Stimulated activated CD4-positive, alpha-beta T cell treated with anti-CD3 and anti-CD28 coated beads, Interleukin-4, amount 100 ng/mL, for 4 hours (primary cell): ENCODE results near the gene TCTN3.
"Not testable (repeated sequence)": the region's sequence is repeated elsewhere in the genome, so short reads cannot be mapped to it uniquely, and the experiment has no call there.

Source experiments
- DNase-seq, 2 experiments: peaks; one replicate each; pipeline ENCODE4 v3.0.0-alpha.2; 2020

The TCTN3 gene

DNA sequence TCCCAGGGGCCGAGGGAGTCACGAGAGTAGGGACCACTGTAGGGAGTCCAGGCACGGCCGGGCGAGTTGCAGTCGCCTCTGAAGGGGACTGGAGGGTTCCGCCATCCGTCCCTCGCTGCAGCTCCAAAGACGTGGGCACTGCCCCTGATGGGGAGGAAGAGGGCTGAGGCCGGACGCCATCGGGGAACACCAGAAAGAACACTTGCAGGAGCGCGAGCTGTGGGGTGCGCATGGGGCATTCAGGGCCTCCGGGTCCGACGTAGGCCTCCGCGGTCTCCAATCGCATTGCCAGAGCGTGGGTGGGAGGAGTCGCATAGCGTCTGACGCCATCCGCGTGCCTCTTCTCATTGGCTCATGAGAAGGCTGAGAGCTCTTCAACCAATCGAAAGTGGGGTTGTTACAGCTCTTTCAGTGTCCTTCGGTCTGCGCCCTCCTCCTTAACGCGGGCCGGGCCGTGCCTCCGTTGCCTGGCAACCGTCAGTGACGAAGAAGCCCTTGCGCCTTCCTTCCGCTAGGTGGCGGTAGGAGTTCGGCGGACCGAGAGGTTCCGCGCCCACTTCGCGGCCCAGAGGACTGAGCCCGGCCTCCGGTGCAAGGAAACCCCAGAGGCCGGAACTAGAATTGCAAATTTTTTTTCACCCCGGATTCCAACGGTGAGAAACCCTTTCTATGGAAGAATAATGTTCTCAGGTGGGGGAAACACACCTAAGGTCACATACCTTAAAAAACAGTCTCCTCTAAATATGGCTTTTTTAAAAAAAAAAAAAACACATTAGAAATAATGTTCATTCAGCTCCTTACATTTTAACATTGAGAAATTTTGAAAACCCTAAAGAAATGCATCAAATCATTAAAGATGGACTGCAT lies at the start of gene TCTN3:
TCTN3 (minus strand) TSS at position 260 of the 867 bp plus-strand sequence; CDS start at position 232, 28 bp downstream.
- peak; percentile 89 to 98 for DNase-seq

DNA sequence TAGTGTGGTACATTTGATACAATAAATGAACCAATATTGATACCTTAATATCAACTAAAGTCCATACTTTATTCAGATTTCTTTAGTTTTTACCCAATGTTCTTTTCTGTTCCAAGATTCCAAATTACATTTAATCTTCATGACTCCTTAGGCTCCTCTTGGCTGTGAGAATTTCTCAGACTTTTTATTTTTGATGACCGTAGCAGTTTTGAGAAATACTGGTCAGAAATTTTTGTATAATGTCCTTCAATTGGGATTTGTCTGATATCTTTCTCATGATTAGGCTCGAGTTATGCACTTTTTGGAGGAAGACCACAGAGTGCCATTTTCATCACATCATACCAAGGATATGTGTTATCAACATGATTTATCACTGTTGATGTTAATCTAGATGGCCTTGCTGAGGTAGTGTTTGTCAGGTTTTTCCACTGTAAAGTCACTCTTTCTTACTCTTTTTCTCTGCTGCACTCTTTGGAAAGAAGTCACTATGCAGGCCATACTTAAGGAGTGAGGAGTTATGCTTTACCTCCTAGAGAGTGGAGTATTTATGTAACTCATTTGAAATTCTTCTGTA lies 49.3 kb upstream of the TCTN3 start:
- no peak for DNase-seq

DNA sequence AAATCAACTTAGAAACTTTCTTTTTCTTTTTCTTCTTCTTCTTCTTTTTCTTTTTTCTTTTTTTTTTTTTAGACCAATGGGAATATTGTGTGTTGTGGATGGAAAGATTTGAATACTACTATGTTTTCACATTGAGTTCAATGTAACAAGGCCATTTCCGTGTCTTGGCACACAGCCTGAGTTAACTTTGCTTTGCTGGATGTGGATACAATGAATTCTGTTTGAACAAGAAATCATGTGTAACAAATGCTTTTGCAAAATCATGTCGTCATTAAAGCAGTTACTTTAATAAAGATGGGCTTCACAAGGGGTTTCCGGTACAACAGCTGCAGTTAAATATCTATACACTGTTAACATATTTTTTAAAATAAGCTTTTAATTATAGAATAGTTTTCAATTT lies 48.8 kb upstream of the TCTN3 start:
- no peak for DNase-seq

GRCh38 chr10:95741807-95742467 lies 48.2 kb upstream of the TCTN3 start:
- no peak for DNase-seq

GRCh38 chr10:95739056-95739455 lies 45.3 kb upstream of the TCTN3 start:
- DNase-seq, result no peak

- DNase-seq, result not testable (repeated sequence)
Measured at GRCh38 chr10:95732907-95733306, 39.2 kb upstream of the TCTN3 start.

DNA sequence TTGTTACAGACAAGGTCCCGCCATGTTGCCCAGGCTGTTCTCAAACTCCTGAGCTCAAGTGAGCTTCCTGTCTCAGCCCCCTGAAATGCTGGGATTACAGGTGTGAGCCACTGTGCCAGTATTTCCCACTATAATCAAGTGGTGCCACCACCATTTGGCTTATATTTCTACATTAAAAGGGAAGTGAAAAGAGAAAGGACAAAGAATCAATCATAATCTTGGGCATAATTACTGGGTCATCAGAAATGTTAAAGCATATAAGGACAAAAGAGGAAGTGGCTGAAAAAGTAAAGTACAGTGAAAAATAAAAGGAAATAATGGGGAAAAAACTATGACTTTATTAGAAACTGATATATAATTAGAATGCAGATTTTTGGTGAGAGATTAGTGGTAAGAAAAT lies 36.5 kb upstream of the TCTN3 start:
- no peak for DNase-seq

GRCh38 chr10:95729323-95730055 lies 35.8 kb upstream of the TCTN3 start:
- no peak for DNase-seq

DNA sequence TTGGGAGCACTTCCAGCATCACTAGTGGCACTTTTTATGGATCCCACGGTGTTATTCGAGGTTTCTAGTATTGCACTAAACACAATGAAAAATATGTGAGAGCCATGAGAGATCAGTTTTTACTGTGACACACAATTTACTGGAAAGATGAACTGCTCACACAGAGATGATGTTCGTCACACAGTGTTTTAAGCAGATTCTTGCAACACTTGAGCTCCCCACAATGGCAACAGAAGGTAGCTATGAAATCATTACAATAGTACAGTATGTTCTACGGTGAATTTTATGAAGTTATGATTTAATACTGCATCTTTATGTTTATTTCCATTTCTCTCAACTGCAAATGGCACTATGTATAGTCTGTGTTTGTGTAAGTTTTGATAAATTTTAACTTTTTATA lies 34.8 kb upstream of the TCTN3 start:
- no peak for DNase-seq

GRCh38 chr10:95722496-95722895 lies 28.8 kb upstream of the TCTN3 start:
- DNase-seq, result not testable (repeated sequence)

- DNase-seq, result not testable (repeated sequence)
Measured at GRCh38 chr10:95720745-95721144, 27.0 kb upstream of the TCTN3 start.

DNA sequence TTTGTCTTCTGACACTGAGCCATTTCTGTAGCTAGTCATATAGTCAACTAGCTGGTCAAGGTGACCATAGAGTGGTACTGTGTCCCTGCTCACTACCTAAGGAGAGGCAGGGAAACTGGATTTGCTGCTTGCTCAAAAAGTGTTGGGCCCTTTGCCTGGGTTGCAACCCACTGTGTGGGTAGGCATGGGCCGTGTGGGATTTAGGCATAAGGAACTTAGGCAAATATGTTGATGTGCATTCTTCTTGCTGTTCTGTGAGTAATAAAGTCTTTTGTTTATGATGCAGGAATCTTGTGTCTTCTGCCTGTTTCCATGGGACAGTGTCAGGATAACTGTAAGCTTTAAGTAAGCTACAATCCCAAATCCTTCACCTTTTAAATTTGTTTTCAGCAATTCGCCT lies 23.1 kb upstream of the TCTN3 start:
- DNase-seq, result no peak

- no peak for DNase-seq
Measured at GRCh38 chr10:95716466-95716865, 22.7 kb upstream of the TCTN3 start.

DNA sequence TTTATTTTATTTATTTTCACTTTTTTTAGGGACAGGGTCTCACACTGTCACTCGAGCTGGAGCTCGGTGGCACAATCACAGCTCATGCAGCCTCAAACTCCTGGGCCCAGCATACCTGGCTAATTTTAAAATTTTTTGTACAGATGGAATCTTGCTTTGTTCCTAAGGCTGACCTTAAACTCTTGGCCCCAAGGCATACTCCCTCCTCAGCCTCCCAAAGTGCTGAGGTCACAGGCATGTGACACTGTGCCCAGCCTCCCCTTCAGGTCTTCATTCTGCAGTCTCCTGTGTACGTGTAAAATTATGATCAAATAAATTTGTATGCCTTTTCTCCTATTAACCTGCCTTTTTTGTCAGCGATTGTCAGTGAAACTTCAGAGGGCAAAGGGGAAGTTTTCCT lies 17.8 kb upstream of the TCTN3 start:
- DNase-seq, result no peak

GRCh38 chr10:95706990-95707389 lies 13.3 kb upstream of the TCTN3 start:
- DNase-seq, result no peak

- no peak for DNase-seq
Measured at GRCh38 chr10:95706573-95706972, 12.8 kb upstream of the TCTN3 start.

GRCh38 chr10:95698415-95698814 lies 4.7 kb upstream of the TCTN3 start:
- DNase-seq, result no peak

GRCh38 chr10:95697429-95697828 lies 3.7 kb upstream of the TCTN3 start:
- DNase-seq, result no peak

DNA sequence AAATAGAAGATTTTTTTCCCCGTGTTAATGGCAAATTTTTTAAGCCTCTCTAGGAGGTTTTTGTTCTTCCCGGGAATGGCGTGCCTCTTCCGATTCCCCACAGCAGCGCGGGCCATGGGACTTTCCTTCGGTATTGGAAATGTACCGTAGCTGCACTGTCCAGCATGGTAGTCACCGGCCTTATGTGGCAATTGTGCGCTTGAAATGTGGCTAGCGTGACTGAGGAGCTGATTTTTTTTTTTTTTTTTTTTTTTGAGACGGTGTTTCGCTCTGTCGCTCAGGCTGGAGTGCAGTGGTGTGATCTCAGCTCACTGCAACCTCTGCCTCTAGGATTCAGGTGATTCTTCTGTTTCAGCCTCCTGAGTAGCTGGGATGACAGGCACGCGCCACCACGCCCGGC lies 938 bp upstream of the TCTN3 start:
- no peak for DNase-seq

- no peak for DNase-seq
Measured at GRCh38 chr10:95693071-95693667, 558 bp downstream of the TCTN3 start.

- no peak for DNase-seq
Measured at GRCh38 chr10:95691281-95691680, 2.4 kb downstream of the TCTN3 start.

- DNase-seq, result no peak
Measured at GRCh38 chr10:95688648-95689047, 5.1 kb downstream of the TCTN3 start.

- DNase-seq, result no peak
Measured at GRCh38 chr10:95683966-95684365, 9.8 kb downstream of the TCTN3 start.
